HG03196 (cell line): ENCODE data around the gene SSBP2.
"Not testable (repeated sequence)": the region's sequence is repeated elsewhere in the genome, so short reads cannot be mapped to it uniquely, and the experiment has no call there.

ENCODE experiments used
- ATAC-seq: cut with Tn5 transposase; IDR thresholded peaks from one replicate; pipeline ENCODE4 v1.9.1; 2021; ENCODE audit not compliant: unreplicated experiment

SSBP2 gene

DNA sequence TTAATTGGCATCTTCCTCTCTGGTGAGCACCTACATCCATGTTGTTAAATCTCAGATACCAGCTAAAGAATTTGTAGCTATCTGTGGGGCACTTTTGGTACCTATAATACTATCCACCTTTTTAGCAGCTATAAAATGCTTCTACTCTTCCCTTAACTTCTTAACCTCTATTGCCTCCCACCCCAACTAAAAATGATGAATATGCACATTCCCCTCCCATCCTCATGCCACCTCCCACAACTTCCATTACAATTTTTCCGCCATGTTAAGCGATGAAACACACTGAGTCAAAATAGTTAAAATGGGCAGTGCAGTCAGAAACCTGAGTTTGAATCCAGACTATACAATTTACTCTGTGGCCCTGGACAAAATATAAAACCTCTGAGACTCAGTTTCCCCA lies 10.1 kb downstream of the SSBP2 start:
- ATAC-seq = no peak

GRCh38 chr5:81739291-81739690 lies 11.6 kb downstream of the SSBP2 start:
- ATAC-seq = no peak

- ATAC-seq = no peak
Observed at GRCh38 chr5:81729276-81729675, 21.6 kb downstream of the SSBP2 start.

DNA sequence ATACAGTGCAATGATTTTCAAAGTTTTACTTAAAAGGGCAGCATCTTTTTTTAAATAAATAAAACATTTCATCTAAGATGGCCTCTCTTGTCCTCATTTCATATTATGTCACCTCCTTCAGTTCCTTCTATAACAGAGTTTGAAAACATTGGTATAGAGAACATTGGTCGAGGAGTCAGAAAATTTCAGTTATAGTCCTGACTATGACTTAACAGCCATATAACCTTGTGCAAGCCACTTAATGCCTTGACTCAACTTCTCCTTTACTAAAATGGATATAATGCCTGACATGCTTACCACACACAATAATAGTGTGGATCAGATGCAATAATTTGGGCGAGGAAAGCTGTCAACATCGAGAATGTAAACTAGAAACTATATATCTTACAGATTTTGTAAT lies 22.6 kb downstream of the SSBP2 start:
- no peak for ATAC-seq

GRCh38 chr5:81726297-81726696 lies 24.6 kb downstream of the SSBP2 start:
- no peak for ATAC-seq

GRCh38 chr5:81724571-81724970 lies 26.3 kb downstream of the SSBP2 start:
- no peak for ATAC-seq

DNA sequence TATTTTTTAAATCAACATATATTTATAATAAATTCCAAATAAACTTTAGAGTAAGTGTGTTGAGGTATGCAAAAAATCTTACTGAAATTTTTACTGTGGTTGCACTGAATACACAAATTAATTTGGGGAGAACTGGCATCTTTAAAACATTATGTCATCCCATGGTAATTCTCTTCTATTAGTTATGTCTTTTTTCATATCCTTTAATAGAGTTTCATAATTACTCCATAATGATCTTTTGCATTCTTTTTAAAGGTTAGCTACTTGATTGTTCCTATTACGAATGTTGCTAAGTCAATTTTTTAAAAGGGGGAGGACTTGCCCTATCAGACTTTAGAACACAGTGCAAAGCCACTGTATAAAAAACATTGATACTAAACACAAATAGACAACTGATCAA lies 26.8 kb downstream of the SSBP2 start:
- no peak for ATAC-seq

DNA sequence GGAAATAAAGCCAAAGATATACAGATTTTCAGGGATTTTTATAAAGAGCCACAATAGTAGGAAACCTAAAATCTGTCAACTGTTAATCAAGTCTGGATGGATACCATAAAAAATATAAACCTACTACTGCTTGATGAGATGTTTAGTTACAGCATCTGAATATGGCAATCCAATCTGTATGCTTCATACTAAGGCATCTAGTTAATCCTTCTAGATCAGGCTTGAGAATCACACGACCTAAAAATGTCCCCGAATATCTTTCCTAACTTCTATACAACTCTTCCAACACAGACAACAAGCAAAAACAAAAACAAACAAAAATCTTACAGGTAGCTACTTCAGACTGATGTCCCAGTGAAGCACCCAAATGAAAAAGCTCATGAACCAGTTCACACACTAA lies 29.8 kb downstream of the SSBP2 start:
- no peak for ATAC-seq

DNA sequence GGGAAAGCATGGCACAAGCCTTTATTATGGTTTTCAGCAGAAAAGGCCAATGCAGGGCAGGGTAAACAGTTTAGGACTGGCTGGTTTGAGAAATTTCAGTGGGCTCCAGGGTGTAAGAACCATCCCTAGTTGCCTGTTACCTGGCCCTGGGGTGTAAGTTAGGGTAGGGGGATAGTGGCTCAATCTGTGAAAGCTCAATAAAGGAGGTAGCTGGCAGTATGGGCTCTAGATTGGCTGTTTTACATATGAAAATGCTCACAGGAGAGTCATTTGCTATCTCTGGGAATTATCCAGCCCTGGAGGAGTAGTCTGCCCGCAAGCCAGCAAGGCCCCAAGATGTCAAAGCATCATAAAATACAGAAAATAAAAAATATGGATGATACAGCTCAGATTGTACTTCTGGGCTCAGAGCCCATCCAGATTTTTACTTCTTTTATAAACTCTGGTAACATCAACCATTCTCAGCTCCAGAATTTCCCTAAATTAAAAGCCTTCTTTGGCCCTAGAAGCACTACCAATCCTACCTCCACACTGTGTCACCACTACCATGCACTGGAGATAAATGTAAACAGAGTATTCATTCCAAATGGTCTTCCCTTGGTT lies 31.1 kb downstream of the SSBP2 start:
- no peak for ATAC-seq

GRCh38 chr5:81718300-81718699 lies 32.6 kb downstream of the SSBP2 start:
- no peak for ATAC-seq

DNA sequence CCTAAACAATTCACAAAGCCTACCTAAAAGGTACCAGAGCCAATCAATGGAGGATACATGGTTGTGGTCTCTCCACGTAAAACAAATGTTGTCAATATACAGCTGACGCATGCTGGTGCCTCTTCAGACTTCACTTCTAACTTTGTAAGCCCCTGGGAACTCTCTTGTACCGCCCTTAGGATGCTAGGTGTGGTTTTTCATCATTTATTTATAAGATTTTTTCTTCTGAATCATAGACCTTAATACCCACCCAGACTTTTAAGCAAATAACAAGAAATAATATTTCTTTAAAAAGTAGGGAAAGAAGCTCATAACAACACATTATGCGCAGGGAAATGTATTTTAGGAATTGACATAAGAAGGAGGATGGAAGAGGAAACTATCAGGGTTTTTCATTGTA lies 33.0 kb downstream of the SSBP2 start:
- ATAC-seq = no peak

- ATAC-seq = no peak
Observed at GRCh38 chr5:81717226-81717625, 33.7 kb downstream of the SSBP2 start.

DNA sequence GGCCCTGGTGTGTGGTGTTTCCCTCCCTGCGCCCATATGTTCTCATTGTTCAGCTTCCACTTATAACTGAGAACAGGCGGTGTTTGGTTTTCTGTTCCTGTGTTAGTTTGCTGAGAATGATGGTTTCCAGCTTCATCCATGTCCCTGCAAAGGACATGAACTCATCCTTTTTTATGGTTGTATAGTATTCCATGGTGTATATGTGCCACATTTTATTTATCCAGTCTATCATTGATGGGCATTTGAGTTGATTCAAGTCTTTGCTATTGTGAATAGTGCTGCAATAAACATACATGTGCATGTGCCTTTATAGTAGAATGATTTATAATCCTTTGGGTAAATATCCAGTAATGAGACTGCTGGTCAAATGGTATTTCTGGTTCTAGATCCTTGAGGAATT lies 36.8 kb downstream of the SSBP2 start:
- not testable (repeated sequence) for ATAC-seq

DNA sequence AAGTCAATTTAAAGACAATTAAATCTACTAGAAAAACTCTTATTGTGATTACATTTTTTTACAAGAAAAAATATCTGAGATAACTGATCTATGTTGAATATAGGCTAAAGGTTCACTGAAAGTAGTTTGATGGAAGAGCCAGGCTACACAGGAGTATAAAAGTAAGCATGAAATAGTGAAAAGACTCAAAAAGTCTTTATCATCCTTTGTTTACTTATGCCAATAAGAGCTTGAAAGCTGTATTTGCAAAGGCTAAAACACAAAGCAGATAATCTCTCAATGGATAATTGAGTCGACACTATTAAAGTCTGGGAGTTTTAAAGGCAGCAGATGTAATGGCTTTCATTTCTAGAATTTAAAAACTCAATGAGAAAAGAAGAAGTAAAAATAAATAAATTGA lies 42.0 kb downstream of the SSBP2 start:
- no peak for ATAC-seq

GRCh38 chr5:81703840-81704239 lies 47.1 kb downstream of the SSBP2 start:
- no peak for ATAC-seq

DNA sequence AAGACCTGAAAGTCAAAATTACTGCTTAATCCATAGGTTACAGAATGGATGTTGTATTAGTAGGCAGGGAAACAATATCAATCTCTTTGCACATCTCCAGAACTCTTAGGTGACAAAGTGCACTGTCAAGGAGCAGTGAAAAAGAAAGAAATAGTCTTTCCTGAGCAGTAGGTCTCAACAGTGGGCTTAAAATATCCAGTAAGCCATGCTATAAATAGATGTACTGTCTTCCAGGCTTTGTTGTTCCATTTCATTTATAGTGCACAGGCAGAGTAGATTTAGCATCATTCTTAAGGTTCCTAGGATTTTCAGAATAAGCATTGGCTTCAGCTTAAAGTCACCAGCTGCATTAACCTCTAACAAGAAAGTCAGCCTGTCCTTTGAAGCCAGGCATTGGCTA lies 50.7 kb downstream of the SSBP2 start:
- ATAC-seq = no peak

DNA sequence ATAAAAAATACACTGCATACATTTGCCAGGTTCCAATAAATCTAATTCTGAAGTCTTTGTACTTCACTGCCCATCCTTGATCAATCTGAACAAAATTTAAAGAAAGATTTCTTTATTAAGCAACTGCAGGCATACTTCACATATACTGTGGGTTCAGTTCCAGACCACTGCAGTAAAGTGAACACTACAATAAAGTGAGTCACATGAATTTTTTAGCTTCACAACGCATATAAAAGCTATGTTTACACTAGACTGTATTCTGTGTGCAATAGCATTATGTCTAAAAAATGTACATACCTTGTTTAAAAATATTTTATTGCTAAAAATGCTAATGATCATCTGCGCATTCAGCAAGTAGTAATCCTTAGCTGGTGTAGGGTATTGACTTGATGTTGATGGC lies 52.1 kb downstream of the SSBP2 start:
- no peak for ATAC-seq

DNA sequence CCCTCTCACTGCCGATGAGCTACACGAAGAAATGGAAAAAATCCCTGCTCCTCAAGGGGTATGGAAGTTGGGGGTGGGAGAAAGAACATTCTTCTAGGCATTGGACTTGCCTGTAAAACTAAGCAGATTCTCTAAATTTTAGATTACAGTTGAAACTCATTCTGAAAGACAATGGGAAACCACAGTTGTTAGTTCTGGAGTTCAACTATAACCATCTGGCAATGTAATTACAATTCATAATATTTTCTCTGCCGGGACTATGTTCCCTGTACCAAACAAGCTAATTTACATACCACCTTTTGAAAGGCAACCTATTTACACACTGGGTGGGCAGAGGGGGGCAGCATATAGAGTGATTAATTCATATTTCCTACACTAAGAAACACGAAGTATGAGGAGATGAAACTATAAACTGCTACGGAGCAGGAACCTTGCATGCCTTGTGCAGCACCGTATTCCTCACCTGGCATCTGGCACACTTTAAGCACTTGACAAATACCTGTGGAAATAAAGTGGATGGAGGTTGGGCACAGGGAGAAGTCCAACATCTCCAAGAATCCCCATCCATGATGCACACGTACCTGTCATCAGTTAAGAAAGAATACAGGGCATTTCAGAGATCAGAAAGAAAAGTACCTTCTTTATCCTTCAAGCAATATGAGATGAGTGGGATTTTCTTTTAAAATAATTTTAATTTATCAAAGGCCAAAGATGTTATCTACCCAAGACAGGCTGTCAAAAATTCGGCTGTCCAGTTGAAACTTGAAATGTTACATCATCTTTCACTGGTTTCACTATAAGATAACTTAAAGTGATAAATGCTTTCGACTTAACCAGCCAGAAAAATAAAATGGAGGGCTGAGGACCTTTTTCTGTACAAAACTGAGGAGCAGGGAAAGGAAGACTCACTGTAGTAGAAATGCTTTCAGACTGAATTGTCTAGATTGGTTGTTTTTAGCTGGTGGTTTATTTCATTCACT lies 54.2 kb downstream of the SSBP2 start:
- ATAC-seq = no peak

DNA sequence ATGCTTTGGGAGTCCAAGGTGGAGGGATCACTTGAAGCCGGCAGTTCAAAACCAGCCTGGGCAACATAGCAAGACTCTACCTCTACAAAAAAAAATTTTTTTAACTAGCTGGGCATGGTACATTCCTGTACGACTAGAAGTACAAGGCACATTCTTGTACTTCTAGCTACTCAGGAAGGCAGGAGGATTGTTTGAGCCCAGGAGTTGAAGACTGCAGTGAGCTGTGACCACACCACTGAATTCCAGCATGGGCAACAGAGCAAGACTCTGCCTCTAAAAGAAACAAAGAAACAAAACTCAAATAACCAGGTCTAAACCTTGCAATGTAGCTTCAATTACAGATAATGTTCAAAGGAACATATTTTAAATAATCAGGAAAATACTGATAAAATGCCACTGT lies 56.2 kb downstream of the SSBP2 start:
- ATAC-seq = no peak

GRCh38 chr5:81688215-81688614 lies 62.7 kb downstream of the SSBP2 start:
- ATAC-seq = no peak

GRCh38 chr5:81687292-81687691 lies 63.6 kb downstream of the SSBP2 start:
- ATAC-seq = no peak

DNA sequence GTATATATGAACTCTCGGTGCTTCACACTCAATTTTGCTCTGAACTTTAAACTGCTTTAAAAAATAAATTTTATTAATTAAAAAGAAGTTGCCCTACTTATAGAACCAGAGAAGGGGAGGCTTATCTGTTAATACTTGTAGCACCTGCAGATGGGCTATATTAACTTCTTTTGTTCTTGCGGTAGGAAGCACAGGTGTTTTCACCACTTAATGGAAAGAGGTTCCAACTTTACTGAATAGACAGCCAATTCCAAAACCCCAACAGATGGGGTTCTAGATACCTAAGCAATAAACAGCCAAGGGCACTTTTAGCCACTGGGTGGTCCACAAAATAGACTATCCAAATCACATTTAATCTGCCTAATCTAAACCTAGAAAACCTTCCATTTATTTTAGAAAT lies 65.4 kb downstream of the SSBP2 start:
- ATAC-seq = no peak

GRCh38 chr5:81679885-81680284 lies 71.0 kb downstream of the SSBP2 start:
- ATAC-seq = no peak
